GM12875 (cell line): ENCODE measurements around the gene DLEC1.

Experiments
- H3K4me3 ChIP-seq: one replicate; pipeline ENCODE4 v1.5.1; 2011; ENCODE audit warnings: low read depth, low read length, control low read depth
- TF ChIP-seq, protein P1 (sequence below): IDR thresholded peaks from 2 replicates; pipeline ENCODE4 v1.5.1; 2011; ENCODE audit warnings: low read depth, mild to moderate bottlenecking, control low read depth, inconsistent platforms, low read length, moderate library complexity, borderline replicate concordance; ENCODE audit not compliant: insufficient read depth

Gene DLEC1

DNA sequence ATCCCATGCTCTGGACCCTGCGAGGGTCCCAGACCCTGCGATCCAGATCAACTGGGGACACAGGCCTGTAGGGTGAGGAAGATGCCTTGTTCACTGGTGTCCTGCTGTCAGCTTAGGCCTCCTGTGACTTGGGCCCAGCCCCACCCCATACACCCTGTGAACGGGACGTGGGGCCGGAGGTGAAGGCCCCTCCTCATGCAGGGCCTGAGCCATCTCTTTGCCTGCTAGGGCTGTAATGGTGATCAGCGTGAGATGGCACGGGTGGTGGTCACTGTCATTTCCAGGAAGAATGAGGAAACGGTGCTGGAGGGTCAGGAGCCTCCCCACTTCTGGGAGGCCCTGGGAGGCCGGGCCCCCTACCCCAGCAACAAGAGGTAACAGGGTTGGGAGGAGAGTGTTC lies 36.1 kb upstream of the DLEC1 start:
- TF ChIP-seq, protein P1, sequence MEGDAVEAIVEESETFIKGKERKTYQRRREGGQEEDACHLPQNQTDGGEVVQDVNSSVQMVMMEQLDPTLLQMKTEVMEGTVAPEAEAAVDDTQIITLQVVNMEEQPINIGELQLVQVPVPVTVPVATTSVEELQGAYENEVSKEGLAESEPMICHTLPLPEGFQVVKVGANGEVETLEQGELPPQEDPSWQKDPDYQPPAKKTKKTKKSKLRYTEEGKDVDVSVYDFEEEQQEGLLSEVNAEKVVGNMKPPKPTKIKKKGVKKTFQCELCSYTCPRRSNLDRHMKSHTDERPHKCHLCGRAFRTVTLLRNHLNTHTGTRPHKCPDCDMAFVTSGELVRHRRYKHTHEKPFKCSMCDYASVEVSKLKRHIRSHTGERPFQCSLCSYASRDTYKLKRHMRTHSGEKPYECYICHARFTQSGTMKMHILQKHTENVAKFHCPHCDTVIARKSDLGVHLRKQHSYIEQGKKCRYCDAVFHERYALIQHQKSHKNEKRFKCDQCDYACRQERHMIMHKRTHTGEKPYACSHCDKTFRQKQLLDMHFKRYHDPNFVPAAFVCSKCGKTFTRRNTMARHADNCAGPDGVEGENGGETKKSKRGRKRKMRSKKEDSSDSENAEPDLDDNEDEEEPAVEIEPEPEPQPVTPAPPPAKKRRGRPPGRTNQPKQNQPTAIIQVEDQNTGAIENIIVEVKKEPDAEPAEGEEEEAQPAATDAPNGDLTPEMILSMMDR, result no peak
- no peak overlapping the region for H3K4me3 ChIP-seq

DNA sequence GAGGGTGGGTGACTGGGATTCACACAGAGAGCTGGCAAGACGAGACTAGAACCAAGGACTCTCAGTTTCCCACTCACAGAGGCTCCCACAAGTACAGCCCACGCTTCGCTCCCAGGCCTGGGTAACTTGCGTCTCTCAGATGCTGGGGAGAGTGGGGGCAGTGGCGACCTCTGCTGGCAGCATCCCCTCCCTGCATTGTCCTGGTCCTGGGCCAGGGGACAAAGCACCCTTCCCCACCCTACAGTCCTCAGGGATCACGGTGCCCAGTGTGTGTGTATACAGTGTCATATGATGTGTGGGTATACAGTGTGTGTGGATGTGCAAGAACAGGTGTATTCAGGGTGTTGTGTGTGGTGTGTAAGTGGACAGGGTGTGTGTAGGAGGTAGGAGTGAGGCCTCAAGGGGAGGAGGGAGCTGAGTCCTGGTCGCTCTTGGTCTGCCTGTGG lies 35.6 kb upstream of the DLEC1 start:
- TF ChIP-seq, protein P1, result peak; percentile 95
- no peak overlapping the region for H3K4me3 ChIP-seq

DNA sequence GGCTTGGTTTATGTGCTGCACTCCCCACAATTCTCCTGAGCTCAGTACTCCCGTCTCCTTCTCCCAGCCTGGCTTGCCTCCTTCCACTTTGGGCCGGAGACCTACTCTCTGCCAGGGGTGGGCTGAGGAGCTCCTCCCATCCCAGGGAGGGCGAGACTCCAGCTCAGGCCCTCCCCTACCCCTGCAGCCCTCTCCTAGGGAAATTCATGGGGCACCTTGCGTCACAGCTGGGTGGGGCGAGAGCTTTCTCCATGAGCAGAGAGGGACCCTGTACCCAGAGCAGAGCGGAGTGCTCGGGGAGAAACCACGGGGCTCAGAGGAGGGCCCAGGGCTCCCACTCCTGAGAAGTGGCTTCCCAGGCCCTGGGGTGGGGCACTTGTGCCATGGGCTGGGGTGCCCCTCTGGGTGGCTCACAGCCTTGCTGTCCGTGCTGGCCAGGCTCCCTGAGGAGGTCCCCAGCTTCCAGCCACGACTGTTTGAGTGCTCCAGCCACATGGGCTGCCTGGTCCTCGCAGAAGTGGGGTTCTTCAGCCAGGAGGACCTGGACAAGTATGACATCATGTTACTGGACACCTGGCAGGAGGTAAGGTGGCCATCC lies 35.1 kb upstream of the DLEC1 start:
- H3K4me3 ChIP-seq, result no peak overlapping the region
- TF ChIP-seq, protein P1, result no peak

GRCh38 chr3:38004415-38005075 lies 34.5 kb upstream of the DLEC1 start:
- TF ChIP-seq, protein P1, result peak; percentile 69
- H3K4me3 ChIP-seq, result no peak overlapping the region

GRCh38 chr3:38005076-38006020 lies 33.7 kb upstream of the DLEC1 start:
- TF ChIP-seq, protein P1, result no peak
- H3K4me3 ChIP-seq, result no peak overlapping the region

DNA sequence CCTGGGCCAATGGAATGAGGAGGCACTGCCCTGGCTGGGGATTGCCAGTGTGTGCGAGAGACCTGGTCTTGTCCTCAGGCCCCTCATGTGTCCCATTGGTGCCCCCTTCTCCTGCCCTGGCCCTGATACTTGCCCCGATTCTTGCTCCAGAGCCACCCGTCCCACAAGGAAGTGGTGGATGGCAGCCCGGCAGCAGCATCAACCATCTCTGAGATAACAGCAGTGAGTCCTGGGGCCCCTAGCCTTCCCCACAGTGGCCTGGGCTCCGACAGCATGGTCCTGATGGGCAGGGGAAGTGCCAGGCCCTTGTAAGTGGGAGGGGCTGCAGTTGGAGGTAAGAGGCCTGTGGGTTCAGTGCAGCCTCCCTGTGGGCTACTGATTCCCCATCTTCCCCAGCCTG lies 33.0 kb upstream of the DLEC1 start:
- TF ChIP-seq, protein P1, result no peak
- no peak overlapping the region for H3K4me3 ChIP-seq
